SK-N-SH treated with all-trans-retinoic acid at 6 μM for 48 hours (cell line): ENCODE results near the gene COPZ2.

ENCODE experiments used
- ARNTL ChIP-seq: fragments of 450-650 bp; formaldehyde crosslinking; IDR thresholded peaks from 2 replicates; pipeline ENCODE4 v1.5.0; 2020; ENCODE audit warnings: low read depth, mild to moderate bottlenecking, moderate library complexity, borderline replicate concordance
- CSDC2 ChIP-seq: fragments of 250-450 bp; sonication (Bioruptor Pico); IDR thresholded peaks from 2 replicates; pipeline ENCODE4 v1.5.0; 2020; ENCODE audit warnings: mild to moderate bottlenecking, moderate library complexity
- OSR1 ChIP-seq: fragments of 250-450 bp; sonication (Bioruptor Pico); IDR thresholded peaks from 2 replicates; pipeline ENCODE4 v1.8.0; 2022; ENCODE audit warnings: moderate library complexity, mild to moderate bottlenecking, inconsistent platforms
- PATZ1 ChIP-seq: fragments of 250-450 bp; sonication (Bioruptor Pico); IDR thresholded peaks from 2 replicates; pipeline ENCODE4 v1.8.0; 2020; ENCODE audit warnings: mild to moderate bottlenecking, moderate library complexity, borderline replicate concordance

- no peak for TF ChIP-seq OSR1
- no peak for TF ChIP-seq ARNTL (CRISPR knock-in tag)
- TF ChIP-seq CSDC2 (CRISPR knock-in tag) = no peak
- no peak for TF ChIP-seq PATZ1 (CRISPR knock-in tag)
Observed at GRCh38 chr17:48043176-48043575, 5.6 kb upstream of the COPZ2 start.
